NT2/D1 (cell line): Measurements from ENCODE around the gene ENSA.
A peak's percentile ranks its signal among the peaks of the same experiment; 100 is the strongest.
"Not testable (repeated sequence)": the region's sequence is repeated elsewhere in the genome, so short reads cannot be mapped to it uniquely, and the experiment has no call there.

ENCODE experiments used
- DNase-seq: peaks from one replicate; pipeline ENCODE4 v3.0.0-alpha.2; 2011; ENCODE audit warnings: low read depth, low spot score
- H3K27me3 ChIP-seq: 2 replicates; pipeline ENCODE4 v1.6.0; 2011; ENCODE audit warnings: mild to moderate bottlenecking; ENCODE audit not compliant: insufficient read length, insufficient read depth
- H3K36me3 ChIP-seq: 2 replicates; pipeline ENCODE4 v1.6.1; 2011; ENCODE audit warnings: mild to moderate bottlenecking, low read length, mixed read lengths; ENCODE audit not compliant: insufficient read depth, insufficient read length
- H3K4me1 ChIP-seq: 2 replicates; pipeline ENCODE4 v1.5.1; 2011; ENCODE audit not compliant: insufficient read depth, insufficient read length
- H3K4me3 ChIP-seq: 2 replicates; pipeline ENCODE4 v1.5.1; 2011; ENCODE audit warnings: low read depth; ENCODE audit not compliant: insufficient read length
- H3K9ac ChIP-seq: 2 replicates; pipeline ENCODE4 v1.6.0; 2011; ENCODE audit warnings: low read depth; ENCODE audit not compliant: insufficient read length
- H3K9me3 ChIP-seq: 2 replicates; pipeline ENCODE4 v1.5.1; 2011; ENCODE audit warnings: mild to moderate bottlenecking, low read length; ENCODE audit not compliant: insufficient read depth
- SUZ12 ChIP-seq: IDR thresholded peaks from 2 replicates; pipeline ENCODE4 v1.6.1; 2011; ENCODE audit not compliant: insufficient read length, insufficient read depth; ENCODE audit errors: extremely low read depth
- YY1 ChIP-seq: IDR thresholded peaks from 2 replicates; pipeline ENCODE4 v1.6.1; 2011; ENCODE audit not compliant: insufficient read length, insufficient read depth
- ZNF274 ChIP-seq: IDR thresholded peaks from 2 replicates; pipeline ENCODE4 v1.6.1; 2011; ENCODE audit warnings: mild to moderate bottlenecking, low read depth, low read length

ENSA gene

GRCh38 chr1:150596095-150596892, 33.1 kb downstream of the ENSA start:
- Histone ChIP-seq H3K27me3 (no peaks in the 10 kb centered on the region), H3K9me3 (no peaks in the 10 kb centered on the region), H3K4me1 (peaks cover 3% of the 10 kb centered on the region), H3K9ac (no peak overlapping the region), H3K36me3 (no peaks in the 10 kb centered on the region), H3K4me3 (no peak overlapping the region)
- DNase-seq: no peak
- TF ChIP-seq SUZ12 (no peak), YY1 (no peak), ZNF274 (no peak)

GRCh38 chr1:150582371-150582770, 47.0 kb downstream of the ENSA start:
- TF ChIP-seq SUZ12 (no peak), YY1 (no peak), ZNF274 (no peak)
- DNase-seq: no peak
- Histone ChIP-seq H3K27me3 (no peaks in the 10 kb centered on the region), H3K4me1 (no peaks in the 10 kb centered on the region), H3K36me3 (peaks cover 17% of the 10 kb centered on the region), H3K9ac (no peak overlapping the region), H3K9me3 (no peaks in the 10 kb centered on the region), H3K4me3 (no peak overlapping the region)

- H3K4me3 ChIP-seq, H3K27me3 ChIP-seq, H3K9ac ChIP-seq, DNase-seq, H3K9me3 ChIP-seq, H3K4me1 ChIP-seq: not testable (repeated sequence)
- peaks cover 21% of the 10 kb centered on the region for H3K36me3 ChIP-seq
These were observed 47.5 kb downstream of the ENSA start for GRCh38 chr1:150581962-150582361.

- DNase-seq, H3K4me3 ChIP-seq, H3K27me3 ChIP-seq, H3K9me3 ChIP-seq, H3K9ac ChIP-seq, H3K4me1 ChIP-seq: not testable (repeated sequence)
- peaks cover 26% of the 10 kb centered on the region for H3K36me3 ChIP-seq
These were observed 48.0 kb downstream of the ENSA start for GRCh38 chr1:150581437-150581836.

GRCh38 chr1:150580966-150581365, 48.4 kb downstream of the ENSA start:
- not testable (repeated sequence) for H3K4me3 ChIP-seq, H3K9ac ChIP-seq, DNase-seq, H3K9me3 ChIP-seq, H3K27me3 ChIP-seq, H3K4me1 ChIP-seq
- peaks cover 31% of the 10 kb centered on the region for H3K36me3 ChIP-seq

GRCh38 chr1:150579945-150580642, 49.3 kb downstream of the ENSA start:
- Histone ChIP-seq H3K4me1 (no peaks in the 10 kb centered on the region), H3K27me3 (no peaks in the 10 kb centered on the region), H3K4me3 (peak overlapping the region; percentile 45), H3K9me3 (no peaks in the 10 kb centered on the region), H3K9ac (peak overlapping the region; percentile 76), H3K36me3 (peaks cover 39% of the 10 kb centered on the region)
- no peak for TF ChIP-seq ZNF274
- no peak for TF ChIP-seq SUZ12
- no peak for TF ChIP-seq YY1
- no peak for DNase-seq

- Histone ChIP-seq H3K36me3 (peaks cover 47% of the 10 kb centered on the region), H3K4me3 (peak within 1 kb of the TSS; percentile 100), H3K27me3 (no peaks in the 10 kb centered on the region), H3K4me1 (peaks cover 3% of the 10 kb centered on the region), H3K9ac (peak within 1 kb of the TSS; percentile 100), H3K9me3 (no peaks in the 10 kb centered on the region)
- peak; percentile 95 for DNase-seq
- TF ChIP-seq SUZ12: no peak
- peak; percentile 31 for TF ChIP-seq YY1
- TF ChIP-seq ZNF274: no peak
These were observed 50.1 kb downstream of the ENSA start, which contains the start of gene MCL1 for GRCh38 chr1:150579110-150579944. MCL1 (minus strand) TSS chr1:150579610; CDS start chr1:150579530, 80 bp downstream.
